ENCODE measurements around the gene ATOSA. TPM values are rescaled to one million over a fixed set of nuclear protein-coding genes. Genes with fewer than 3 reads are reported as not detected.

The ATOSA gene
- total RNA-seq, 1 experiment from 2014 or later: 13.2 TPM

DNA sequence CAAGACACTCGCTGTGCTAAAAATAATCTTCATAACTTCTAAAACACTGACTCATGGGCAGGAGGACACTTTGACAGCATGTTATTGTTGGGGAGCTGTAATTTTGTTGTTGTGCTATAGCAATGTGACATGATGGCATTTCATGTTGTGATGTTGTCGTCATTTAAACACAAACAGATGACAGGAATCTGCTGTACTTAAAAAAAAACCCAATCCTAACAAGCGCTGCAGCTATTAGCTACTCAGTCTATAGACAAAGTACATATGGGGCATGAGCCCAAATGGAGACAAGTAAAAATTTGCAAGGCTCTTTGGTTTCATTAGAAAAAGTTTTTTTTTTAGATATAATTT is 828 bp upstream of the ATOSA start:
- ChIA-PET CTCF (interaction anchor here (1.1 to 1.4 kb wide), 2 partner anchors 28 to 385 kb away, joined by 3 to 7 read pairs; partner anchors contain the start of gene MYO5C), POLR2A (interaction anchor here (0.6 to 1.0 kb wide), 3 partner anchors 58 to 1162 kb away, joined by 3 to 6 read pairs (median 3); no protein-coding TSS in a partner anchor)
- Mint-ChIP-seq H3K9me3 (no peaks in the 10 kb centered on the region), H3K27ac (peak overlapping the region; percentile 3; the same call in 1 of the 2 replicates), H3K4me3 (peak overlapping the region; percentile 98), H3K36me3 (no peaks in the 10 kb centered on the region), H3K27me3 (ENCODE audit: low read depth) (peaks cover 12% of the 10 kb centered on the region), H3K4me1 (peaks cover 21% of the 10 kb centered on the region)
- TF ChIP-seq SMAD3 (CRISPR knock-in tag; IDR thresholded peaks at IDR 0.05; ENCODE audit: borderline replicate concordance): no peak
- ATAC-seq (no peak), DNase-seq (ENCODE audit: low spot score) (no peak)

DNA sequence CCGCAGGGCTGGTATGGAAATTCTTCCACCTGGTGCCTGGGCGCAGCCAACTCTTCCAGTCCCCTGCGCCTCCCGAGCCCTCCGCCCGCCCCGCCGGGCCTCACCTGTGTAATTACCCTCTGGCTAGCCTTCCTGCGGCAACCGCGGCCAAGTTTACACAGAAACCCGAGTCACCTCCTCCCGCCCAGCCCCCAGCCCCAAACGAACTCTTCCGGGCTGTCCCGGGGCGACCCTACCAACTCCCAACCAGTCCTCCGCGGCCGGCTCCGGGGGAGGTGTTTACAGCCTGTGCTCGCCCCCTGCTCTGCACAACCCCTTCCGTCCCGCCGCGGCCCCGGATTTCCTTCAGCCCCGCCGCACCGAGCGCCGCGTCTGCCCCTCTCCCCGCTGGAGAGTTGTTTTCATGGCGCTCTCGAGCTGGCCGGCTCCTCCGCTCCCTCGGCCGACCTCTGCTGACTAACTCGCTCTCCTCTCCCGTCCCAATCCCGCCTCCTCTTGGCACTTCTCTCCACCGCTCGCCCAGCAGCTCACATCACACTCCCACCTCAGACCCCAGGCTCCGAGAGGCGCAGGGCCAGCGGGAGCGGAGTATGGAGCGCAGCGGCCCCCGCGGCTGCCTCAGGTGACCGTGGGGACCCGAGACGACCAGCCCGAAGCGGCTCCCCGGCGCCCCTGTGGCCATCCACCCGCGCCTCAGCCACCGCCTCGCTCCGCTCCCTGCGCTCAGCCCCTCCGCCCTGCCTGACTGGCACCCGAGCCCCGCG is 538 bp downstream of the ATOSA start:
- DNase-seq (ENCODE audit: low spot score) (peak; percentile 81), ATAC-seq (peak; percentile 54)
- H3K36me3 Mint-ChIP-seq: no peaks in the 10 kb centered on the region
- H3K4me3 Mint-ChIP-seq: peak overlapping the region; percentile 98
- H3K27me3 Mint-ChIP-seq (ENCODE audit: low read depth): peaks cover 12% of the 10 kb centered on the region
- ChIA-PET POLR2A (interaction anchor here (1.2 to 1.4 kb wide), 2 partner anchors 31 to 67 kb away, joined by 3 to 4 read pairs; no protein-coding TSS in a partner anchor), CTCF (interaction anchor here (0.6 to 1.4 kb wide), 3 partner anchors 27 to 151 kb away, joined by 3 read pairs; no protein-coding TSS in a partner anchor)
- no peak; the same call in 1 of the 2 replicates for TF ChIP-seq FOXK1 (CRISPR knock-in tag; IDR thresholded peaks at IDR 0.05)
- TF ChIP-seq, protein P1, sequence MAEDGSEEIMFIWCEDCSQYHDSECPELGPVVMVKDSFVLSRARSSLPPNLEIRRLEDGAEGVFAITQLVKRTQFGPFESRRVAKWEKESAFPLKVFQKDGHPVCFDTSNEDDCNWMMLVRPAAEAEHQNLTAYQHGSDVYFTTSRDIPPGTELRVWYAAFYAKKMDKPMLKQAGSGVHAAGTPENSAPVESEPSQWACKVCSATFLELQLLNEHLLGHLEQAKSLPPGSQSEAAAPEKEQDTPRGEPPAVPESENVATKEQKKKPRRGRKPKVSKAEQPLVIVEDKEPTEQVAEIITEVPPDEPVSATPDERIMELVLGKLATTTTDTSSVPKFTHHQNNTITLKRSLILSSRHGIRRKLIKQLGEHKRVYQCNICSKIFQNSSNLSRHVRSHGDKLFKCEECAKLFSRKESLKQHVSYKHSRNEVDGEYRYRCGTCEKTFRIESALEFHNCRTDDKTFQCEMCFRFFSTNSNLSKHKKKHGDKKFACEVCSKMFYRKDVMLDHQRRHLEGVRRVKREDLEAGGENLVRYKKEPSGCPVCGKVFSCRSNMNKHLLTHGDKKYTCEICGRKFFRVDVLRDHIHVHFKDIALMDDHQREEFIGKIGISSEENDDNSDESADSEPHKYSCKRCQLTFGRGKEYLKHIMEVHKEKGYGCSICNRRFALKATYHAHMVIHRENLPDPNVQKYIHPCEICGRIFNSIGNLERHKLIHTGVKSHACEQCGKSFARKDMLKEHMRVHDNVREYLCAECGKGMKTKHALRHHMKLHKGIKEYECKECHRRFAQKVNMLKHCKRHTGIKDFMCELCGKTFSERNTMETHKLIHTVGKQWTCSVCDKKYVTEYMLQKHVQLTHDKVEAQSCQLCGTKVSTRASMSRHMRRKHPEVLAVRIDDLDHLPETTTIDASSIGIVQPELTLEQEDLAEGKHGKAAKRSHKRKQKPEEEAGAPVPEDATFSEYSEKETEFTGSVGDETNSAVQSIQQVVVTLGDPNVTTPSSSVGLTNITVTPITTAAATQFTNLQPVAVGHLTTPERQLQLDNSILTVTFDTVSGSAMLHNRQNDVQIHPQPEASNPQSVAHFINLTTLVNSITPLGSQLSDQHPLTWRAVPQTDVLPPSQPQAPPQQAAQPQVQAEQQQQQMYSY (CRISPR knock-in tag; IDR thresholded peaks at IDR 0.05): 0 out of 2 replicates have a peak, but pooled peaks have one; percentile 35
- TF ChIP-seq, protein P2, sequence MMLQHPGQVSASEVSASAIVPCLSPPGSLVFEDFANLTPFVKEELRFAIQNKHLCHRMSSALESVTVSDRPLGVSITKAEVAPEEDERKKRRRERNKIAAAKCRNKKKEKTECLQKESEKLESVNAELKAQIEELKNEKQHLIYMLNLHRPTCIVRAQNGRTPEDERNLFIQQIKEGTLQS (CRISPR knock-in tag; conservative IDR thresholded peaks at IDR 0.05): no peak
- 0 out of 2 replicates have a peak, but pooled peaks have one; percentile 34 for TF ChIP-seq ZNF232 (CRISPR knock-in tag; IDR thresholded peaks at IDR 0.05)
- TF ChIP-seq FOXJ3 (CRISPR knock-in tag; IDR thresholded peaks at IDR 0.05; ENCODE audit: borderline replicate concordance): no peak
- TF ChIP-seq, protein P3, sequence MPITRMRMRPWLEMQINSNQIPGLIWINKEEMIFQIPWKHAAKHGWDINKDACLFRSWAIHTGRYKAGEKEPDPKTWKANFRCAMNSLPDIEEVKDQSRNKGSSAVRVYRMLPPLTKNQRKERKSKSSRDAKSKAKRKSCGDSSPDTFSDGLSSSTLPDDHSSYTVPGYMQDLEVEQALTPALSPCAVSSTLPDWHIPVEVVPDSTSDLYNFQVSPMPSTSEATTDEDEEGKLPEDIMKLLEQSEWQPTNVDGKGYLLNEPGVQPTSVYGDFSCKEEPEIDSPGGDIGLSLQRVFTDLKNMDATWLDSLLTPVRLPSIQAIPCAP (CRISPR knock-in tag; IDR thresholded peaks at IDR 0.05): no peak
- TF ChIP-seq, protein P4, sequence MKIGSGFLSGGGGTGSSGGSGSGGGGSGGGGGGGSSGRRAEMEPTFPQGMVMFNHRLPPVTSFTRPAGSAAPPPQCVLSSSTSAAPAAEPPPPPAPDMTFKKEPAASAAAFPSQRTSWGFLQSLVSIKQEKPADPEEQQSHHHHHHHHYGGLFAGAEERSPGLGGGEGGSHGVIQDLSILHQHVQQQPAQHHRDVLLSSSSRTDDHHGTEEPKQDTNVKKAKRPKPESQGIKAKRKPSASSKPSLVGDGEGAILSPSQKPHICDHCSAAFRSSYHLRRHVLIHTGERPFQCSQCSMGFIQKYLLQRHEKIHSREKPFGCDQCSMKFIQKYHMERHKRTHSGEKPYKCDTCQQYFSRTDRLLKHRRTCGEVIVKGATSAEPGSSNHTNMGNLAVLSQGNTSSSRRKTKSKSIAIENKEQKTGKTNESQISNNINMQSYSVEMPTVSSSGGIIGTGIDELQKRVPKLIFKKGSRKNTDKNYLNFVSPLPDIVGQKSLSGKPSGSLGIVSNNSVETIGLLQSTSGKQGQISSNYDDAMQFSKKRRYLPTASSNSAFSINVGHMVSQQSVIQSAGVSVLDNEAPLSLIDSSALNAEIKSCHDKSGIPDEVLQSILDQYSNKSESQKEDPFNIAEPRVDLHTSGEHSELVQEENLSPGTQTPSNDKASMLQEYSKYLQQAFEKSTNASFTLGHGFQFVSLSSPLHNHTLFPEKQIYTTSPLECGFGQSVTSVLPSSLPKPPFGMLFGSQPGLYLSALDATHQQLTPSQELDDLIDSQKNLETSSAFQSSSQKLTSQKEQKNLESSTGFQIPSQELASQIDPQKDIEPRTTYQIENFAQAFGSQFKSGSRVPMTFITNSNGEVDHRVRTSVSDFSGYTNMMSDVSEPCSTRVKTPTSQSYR (CRISPR knock-in tag; IDR thresholded peaks at IDR 0.05): 0 out of 2 replicates have a peak, but pooled peaks have one; percentile 57
- peak; percentile 45; the same call in 1 of the 2 replicates for TF ChIP-seq GABPB1 (CRISPR knock-in tag; IDR thresholded peaks at IDR 0.05)
- peak; percentile 46 for TF ChIP-seq SP1 (CRISPR knock-in tag; conservative IDR thresholded peaks at IDR 0.05)
- no peak for TF ChIP-seq TP53 (CRISPR knock-in tag; IDR thresholded peaks at IDR 0.05)
- TF ChIP-seq ZNF317 (CRISPR knock-in tag; IDR thresholded peaks at IDR 0.05; ENCODE audit: borderline replicate concordance, low read depth): no peak
- TF ChIP-seq, protein P5, sequence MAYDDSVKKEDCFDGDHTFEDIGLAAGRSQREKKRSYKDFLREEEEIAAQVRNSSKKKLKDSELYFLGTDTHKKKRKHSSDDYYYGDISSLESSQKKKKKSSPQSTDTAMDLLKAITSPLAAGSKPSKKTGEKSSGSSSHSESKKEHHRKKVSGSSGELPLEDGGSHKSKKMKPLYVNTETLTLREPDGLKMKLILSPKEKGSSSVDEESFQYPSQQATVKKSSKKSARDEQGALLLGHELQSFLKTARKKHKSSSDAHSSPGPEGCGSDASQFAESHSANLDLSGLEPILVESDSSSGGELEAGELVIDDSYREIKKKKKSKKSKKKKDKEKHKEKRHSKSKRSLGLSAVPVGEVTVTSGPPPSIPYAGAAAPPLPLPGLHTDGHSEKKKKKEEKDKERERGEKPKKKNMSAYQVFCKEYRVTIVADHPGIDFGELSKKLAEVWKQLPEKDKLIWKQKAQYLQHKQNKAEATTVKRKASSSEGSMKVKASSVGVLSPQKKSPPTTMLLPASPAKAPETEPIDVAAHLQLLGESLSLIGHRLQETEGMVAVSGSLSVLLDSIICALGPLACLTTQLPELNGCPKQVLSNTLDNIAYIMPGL (CRISPR knock-in tag; IDR thresholded peaks at IDR 0.05): peak; percentile 46; the same call in 1 of the 2 replicates
- no peaks in the 10 kb centered on the region for H3K9me3 Mint-ChIP-seq
- H3K27ac Mint-ChIP-seq: peak overlapping the region; percentile 98
- peaks cover 22% of the 10 kb centered on the region for H3K4me1 Mint-ChIP-seq
